Subcutaneous adipose tissue (tissue), 4 donors: ENCODE results near the gene POMP. TPM values are rescaled to one million over a fixed set of nuclear protein-coding genes. Genes with fewer than 3 reads are reported as not detected.

Experiments used
- CTCF ChIP-seq: fragments of 450-650 bp; IDR thresholded peaks from one replicate; pipeline ENCODE4 v1.5.1; 2016; ENCODE audit warnings: low read depth, mild to moderate bottlenecking, control low read depth, antibody characterized with exemption, moderate library complexity
- total RNA-seq, 4 donors: library from RNA; depleted of rRNA; stranded (reverse); fragments of >200 nt; gene quantifications; one replicate each; pipeline ENCODE4 v1.1.0, GENCODE V29; 2016

The POMP gene
- total RNA-seq, 4 donors from 2014 or later: 53.3 to 131 (median 65.3) TPM

GRCh38 chr13:28679628-28680027 lies 20.7 kb downstream of the POMP start:
- no peak for TF ChIP-seq CTCF

DNA sequence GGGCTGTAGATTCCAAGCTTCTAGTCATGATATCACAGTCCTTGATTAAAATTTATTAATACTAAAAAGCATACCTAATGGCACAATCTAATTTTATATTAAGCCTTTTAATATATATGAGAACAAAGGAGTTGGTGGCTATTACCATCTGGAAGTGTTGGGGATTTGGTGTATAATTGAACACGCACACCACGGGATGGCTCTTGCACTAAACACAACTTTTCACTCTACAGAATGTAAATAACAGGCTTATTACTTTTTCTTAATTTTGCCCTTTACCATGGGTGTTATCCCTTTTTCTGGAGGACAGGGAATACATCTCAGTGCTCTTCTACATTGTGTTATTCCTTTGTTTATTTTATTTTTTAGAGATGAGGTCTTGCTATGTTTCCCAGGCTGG lies 21.6 kb downstream of the POMP start:
- TF ChIP-seq CTCF: no peak

DNA sequence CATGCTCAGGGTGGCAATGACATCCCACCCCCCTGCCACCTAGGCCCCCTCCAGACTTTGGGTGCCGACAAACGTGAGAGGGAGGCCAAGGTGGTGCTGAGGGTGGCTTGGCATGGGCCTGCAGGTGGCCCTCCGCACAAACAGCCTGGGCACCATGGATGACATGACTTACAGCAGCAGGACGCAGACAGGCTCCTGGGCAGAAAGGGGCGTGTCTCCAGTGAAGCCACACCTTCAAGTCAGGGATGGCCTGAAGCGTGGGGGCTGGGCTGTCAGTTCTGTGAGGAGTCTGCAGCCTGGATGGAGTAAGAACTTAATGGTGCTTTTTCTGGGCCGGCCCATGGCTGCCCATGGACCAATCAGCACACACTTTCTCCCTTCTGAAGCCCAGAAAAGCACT lies 25.3 kb downstream of the POMP start:
- no peak for TF ChIP-seq CTCF

GRCh38 chr13:28685114-28685513 lies 26.2 kb downstream of the POMP start:
- no peak for TF ChIP-seq CTCF

GRCh38 chr13:28685892-28686291 lies 27.0 kb downstream of the POMP start:
- TF ChIP-seq CTCF: no peak

DNA sequence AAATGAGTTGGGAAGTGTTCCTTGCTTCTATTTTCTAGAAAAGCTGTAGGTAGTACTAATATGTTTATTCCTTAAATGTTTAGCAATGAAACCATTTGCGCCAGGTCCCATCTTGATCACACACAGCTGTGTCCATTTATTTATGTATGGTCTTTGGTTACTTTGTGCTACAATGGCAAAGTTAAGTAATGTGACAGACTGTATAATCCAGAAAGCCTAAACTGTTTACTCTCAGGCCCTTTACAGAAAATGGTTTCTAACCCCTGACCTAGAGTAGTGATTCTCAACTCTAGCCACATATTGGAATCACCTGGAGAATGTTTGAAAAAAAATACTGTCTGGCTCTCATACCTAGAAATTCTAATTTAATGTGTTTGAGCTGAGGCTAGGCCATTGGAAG lies 38.5 kb downstream of the POMP start:
- TF ChIP-seq CTCF: no peak

DNA sequence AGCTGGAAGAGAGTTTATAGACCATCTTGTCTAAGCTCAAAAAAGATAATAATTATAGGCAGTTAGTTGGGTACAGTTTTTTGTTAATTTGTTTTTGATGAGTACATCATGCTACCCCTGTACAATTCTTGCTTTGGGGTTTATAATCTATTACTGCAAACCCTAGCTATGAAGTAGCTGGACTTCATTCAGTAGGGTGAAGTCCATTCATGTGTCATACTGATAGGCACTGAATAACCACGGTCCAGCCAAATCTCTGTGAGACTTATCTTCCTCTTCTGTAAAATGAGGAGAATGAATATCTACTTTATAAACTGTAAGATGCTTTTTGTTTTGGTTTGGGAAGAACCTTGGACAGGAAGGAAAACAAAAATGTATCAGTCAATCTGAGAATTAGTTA lies 40.3 kb downstream of the POMP start:
- TF ChIP-seq CTCF: no peak
